Measurements from ENCODE around the gene RAB40B.

DNA sequence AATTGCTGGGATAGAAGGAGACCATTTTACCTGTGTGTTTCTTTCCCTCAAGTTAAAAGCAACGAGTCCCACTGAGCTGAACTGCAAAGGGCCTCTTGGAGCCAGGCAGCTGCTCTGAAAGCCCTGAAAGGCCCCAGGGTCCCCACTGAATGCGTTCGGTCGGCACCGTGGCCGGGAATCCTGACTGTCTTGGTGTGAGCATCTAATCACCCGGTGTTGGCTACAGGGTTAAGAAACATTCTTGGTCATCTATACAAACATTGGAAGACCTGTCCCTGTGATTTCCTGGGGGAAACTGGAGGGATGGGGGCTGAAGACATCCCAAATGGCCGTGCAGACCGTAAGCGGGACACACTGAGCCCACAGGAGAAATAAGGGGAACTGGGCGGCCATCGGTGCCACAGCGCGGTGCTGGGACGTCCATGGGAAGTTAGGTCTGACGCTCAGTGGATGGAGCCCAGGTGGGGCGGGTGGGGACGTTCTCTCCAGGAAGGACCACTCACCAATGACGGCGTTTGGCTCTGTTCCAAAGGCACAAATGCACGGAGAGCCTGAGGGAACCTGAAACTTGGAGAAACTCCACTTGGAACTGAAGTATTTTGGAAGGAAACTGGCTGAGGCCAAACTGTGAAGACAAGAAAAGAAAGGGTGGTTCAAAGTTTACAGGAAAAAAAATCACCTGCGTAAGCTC lies 82.3 kb downstream of the RAB40B start:
- no peak for TF ChIP-seq EZH2phosphoT487 (IDR thresholded peaks at IDR 0.05; ENCODE audit: low read depth, severe bottlenecking, unreplicated experiment)
- TF ChIP-seq, protein P1, sequence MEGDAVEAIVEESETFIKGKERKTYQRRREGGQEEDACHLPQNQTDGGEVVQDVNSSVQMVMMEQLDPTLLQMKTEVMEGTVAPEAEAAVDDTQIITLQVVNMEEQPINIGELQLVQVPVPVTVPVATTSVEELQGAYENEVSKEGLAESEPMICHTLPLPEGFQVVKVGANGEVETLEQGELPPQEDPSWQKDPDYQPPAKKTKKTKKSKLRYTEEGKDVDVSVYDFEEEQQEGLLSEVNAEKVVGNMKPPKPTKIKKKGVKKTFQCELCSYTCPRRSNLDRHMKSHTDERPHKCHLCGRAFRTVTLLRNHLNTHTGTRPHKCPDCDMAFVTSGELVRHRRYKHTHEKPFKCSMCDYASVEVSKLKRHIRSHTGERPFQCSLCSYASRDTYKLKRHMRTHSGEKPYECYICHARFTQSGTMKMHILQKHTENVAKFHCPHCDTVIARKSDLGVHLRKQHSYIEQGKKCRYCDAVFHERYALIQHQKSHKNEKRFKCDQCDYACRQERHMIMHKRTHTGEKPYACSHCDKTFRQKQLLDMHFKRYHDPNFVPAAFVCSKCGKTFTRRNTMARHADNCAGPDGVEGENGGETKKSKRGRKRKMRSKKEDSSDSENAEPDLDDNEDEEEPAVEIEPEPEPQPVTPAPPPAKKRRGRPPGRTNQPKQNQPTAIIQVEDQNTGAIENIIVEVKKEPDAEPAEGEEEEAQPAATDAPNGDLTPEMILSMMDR (IDR thresholded peaks at IDR 0.05; ENCODE audit: poor library complexity) = no peak

All from hepatocyte (in vitro differentiated cells).